Gastroesophageal sphincter (tissue), 4 donors: ENCODE measurements around the gene KISS1. TPM values are rescaled to one million over a fixed set of nuclear protein-coding genes. Genes with fewer than 3 reads are reported as not detected.

Source experiments
- ATAC-seq: fragments of 150-250 bp; one replicate; pipeline ENCODE4 v1.9.1; 2016; ENCODE audit warnings: mild to moderate bottlenecking, moderate library complexity
- H3K27ac ChIP-seq, 4 donors: fragments of 200-600 bp; sonication (generic) in 3 of 4; 1 replicate in 3 of 4; 2 replicates in 1 of 4; pipeline ENCODE4 v1.5.1; 2016 to 2019
- H3K27me3 ChIP-seq: fragments of 200-600 bp; sonication (generic); one replicate; pipeline ENCODE4 v1.5.1; 2019
- H3K36me3 ChIP-seq, 2 donors: fragments of 200-600 bp; sonication (generic); one replicate each; pipeline ENCODE4 v1.5.1; 2019; ENCODE audit warnings: control low read depth in 1 of 2
- H3K4me1 ChIP-seq, 3 donors: fragments of 200-600 bp; sonication (generic); 1 replicate in 2 of 3; 2 replicates in 1 of 3; pipeline ENCODE4 v1.5.1; 2016 to 2019; ENCODE audit warnings: control low read depth in 2 of 3
- H3K4me3 ChIP-seq, 2 donors: fragments of 200-600 bp; sonication (generic); one replicate each; pipeline ENCODE4 v1.5.1; 2019; ENCODE audit warnings: mild to moderate bottlenecking in 1 of 2, moderate library complexity in 1 of 2
- H3K9me3 ChIP-seq, 3 donors: fragments of 200-600 bp; sonication (generic); one replicate each; pipeline ENCODE4 v1.5.1; 2017 to 2019; ENCODE audit warnings: control low read depth in 2 of 3
- CTCF ChIP-seq, 4 experiments: fragments of 200-600 bp in 2 of 4; fragments of 450-650 bp in 2 of 4; sonication (generic) in 1 of 4; IDR thresholded peaks; one replicate each; pipeline ENCODE4 v1.5.1; 2017 to 2019; ENCODE audit warnings: antibody characterized with exemption in 4 of 4, mild to moderate bottlenecking in 2 of 4, moderate library complexity in 2 of 4
- EP300 ChIP-seq: sonication (generic); formaldehyde crosslinking; IDR thresholded peaks from one replicate; pipeline ENCODE4 v1.6.1; 2017; ENCODE audit warnings: antibody characterized with exemption, mild to moderate bottlenecking
- POLR2A ChIP-seq, 2 donors: fragments of 450-650 bp; IDR thresholded peaks; one replicate each; pipeline ENCODE4 v1.6.1; 2017; ENCODE audit warnings: antibody characterized with exemption in 2 of 2, mild to moderate bottlenecking in 2 of 2, moderate library complexity in 1 of 2
- POLR2AphosphoS5 ChIP-seq: sonication (generic); formaldehyde crosslinking; IDR thresholded peaks from one replicate; pipeline ENCODE4 v1.6.1; 2017; ENCODE audit warnings: antibody characterized with exemption
- WGBS, 2 donors: methylation state at CpG; one replicate each; pipeline ENCODE4 v1.1.5; 2018; ENCODE audit warnings: low coverage in 1 of 2; 5-methylcytosine and 5-hydroxymethylcytosine counted together
- total RNA-seq, 4 donors: library from RNA; depleted of rRNA; stranded (reverse); fragments of >200 nt; gene quantifications; one replicate each; pipeline ENCODE4 v1.1.0, GENCODE V29; 2016

Gene KISS1
- total RNA-seq, 4 donors from 2014 or later, result not detected

GRCh38 chr1:204176049-204176448, 20.2 kb downstream of the KISS1 start:
- Histone ChIP-seq H3K36me3 (no peaks in the 10 kb centered on the region), H3K27ac (no peak overlapping the region), H3K27me3 (peaks cover 59% of the 10 kb centered on the region), H3K4me1 (no peaks in the 10 kb centered on the region), H3K4me3 (no peak overlapping the region), H3K9me3 (no peaks in the 10 kb centered on the region)
- 45 to 67% methylated on average over 2 to 4 of the region's 5 CpGs for WGBS, 2 donors
- ATAC-seq, result no peak
- no peak for TF ChIP-seq EP300
- no peak for TF ChIP-seq CTCF (IDR thresholded peaks at IDR 0.05)
- no peak for TF ChIP-seq POLR2A (IDR thresholded peaks at IDR 0.05)
- no peak for TF ChIP-seq POLR2AphosphoS5

DNA sequence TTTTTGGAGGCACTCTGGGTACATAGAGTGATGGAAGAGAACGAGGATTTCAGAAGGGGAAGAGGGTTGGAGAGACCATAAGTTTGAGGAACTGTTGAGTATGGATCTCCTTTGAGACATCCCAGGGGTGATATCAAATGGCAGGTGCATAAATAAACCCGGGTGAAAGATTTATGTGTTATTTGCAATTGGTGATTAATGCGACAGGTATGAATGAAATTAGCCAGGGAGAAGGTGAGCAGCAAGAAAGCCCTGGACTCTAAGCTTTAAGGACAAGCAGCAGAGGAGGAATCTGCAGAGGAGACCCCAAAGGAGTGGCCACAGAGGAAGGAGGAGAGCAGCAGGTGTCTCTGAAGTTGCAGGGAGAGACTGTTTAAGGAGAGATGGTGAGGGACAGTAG, 21.3 kb downstream of the KISS1 start:
- no peak overlapping the region for H3K27ac ChIP-seq
- H3K4me1 ChIP-seq, result no peaks in the 10 kb centered on the region
- peaks cover 59% of the 10 kb centered on the region for H3K27me3 ChIP-seq
- H3K9me3 ChIP-seq, result peaks cover 0 to 9% (median 0%) of the 10 kb centered on the region in 3 donors
- no peak for TF ChIP-seq POLR2AphosphoS5
- no peak for TF ChIP-seq EP300
- TF ChIP-seq CTCF (IDR thresholded peaks at IDR 0.05), result no peak
- TF ChIP-seq POLR2A (IDR thresholded peaks at IDR 0.05), result no peak
- no peak overlapping the region for H3K4me3 ChIP-seq
- H3K36me3 ChIP-seq, result no peaks in the 10 kb centered on the region
- 59 to 83% methylated on average over 3 of the region's 3 CpGs for WGBS, 2 donors
- no peak for ATAC-seq

GRCh38 chr1:204172404-204173029, 23.8 kb downstream of the KISS1 start:
- TF ChIP-seq CTCF (IDR thresholded peaks at IDR 0.05) (no peak), POLR2AphosphoS5 (no peak), EP300 (no peak)
- Histone ChIP-seq H3K27me3 (peaks cover 39% of the 10 kb centered on the region), H3K27ac (no peak overlapping the region), H3K9me3 (peaks cover 0 to 25% (median 3%) of the 10 kb centered on the region in 3 donors), H3K36me3 (no peaks in the 10 kb centered on the region), H3K4me3 (no peak overlapping the region), H3K4me1 (no peaks in the 10 kb centered on the region)
- no peak for ATAC-seq
- WGBS, 2 donors, result 83 to 100% methylated on average over 1 to 2 of the region's 2 CpGs

GRCh38 chr1:204171751-204172178, 24.5 kb downstream of the KISS1 start:
- Histone ChIP-seq H3K9me3 (peaks cover 0 to 25% (median 3%) of the 10 kb centered on the region in 3 donors), H3K27ac (no peak overlapping the region), H3K4me3 (no peak overlapping the region), H3K36me3 (no peaks in the 10 kb centered on the region), H3K27me3 (peaks cover 35% of the 10 kb centered on the region), H3K4me1 (no peaks in the 10 kb centered on the region)
- TF ChIP-seq CTCF (IDR thresholded peaks at IDR 0.05) (no peak), EP300 (no peak), POLR2AphosphoS5 (no peak), POLR2A (IDR thresholded peaks at IDR 0.05) (no peak)
- WGBS, 2 donors, result 43 to 74% methylated on average over 4 of the region's 4 CpGs
- no peak for ATAC-seq

GRCh38 chr1:204170494-204171155, 25.7 kb downstream of the KISS1 start:
- no peak for ATAC-seq
- TF ChIP-seq POLR2A (IDR thresholded peaks at IDR 0.05) (no peak), CTCF (IDR thresholded peaks at IDR 0.05) (no peak), EP300 (no peak), POLR2AphosphoS5 (no peak)
- H3K36me3 ChIP-seq, result no peaks in the 10 kb centered on the region
- peaks cover 36% of the 10 kb centered on the region for H3K27me3 ChIP-seq
- H3K4me3 ChIP-seq, result no peak overlapping the region
- no peak overlapping the region for H3K27ac ChIP-seq
- 76 to 100% methylated on average over 2 to 3 of the region's 3 CpGs for WGBS, 2 donors
- H3K9me3 ChIP-seq, result peaks cover 0 to 25% (median 3%) of the 10 kb centered on the region in 3 donors
- no peaks in the 10 kb centered on the region for H3K4me1 ChIP-seq
